Left ventricle myocardium inferior (tissue), 1 donor: ENCODE results near the gene LTO1. TPM values are rescaled to one million over a fixed set of nuclear protein-coding genes. Genes with fewer than 3 reads are reported as not detected.

Experiments
- DNase-seq: peaks from one replicate; pipeline ENCODE4 v3.0.0-alpha.2; 2020
- H3K27ac ChIP-seq: fragments of 200-600 bp; replicated peaks from 2 replicates; pipeline ENCODE4 v1.8.0; 2021
- H3K27me3 ChIP-seq: fragments of 200-600 bp; 2 replicates; pipeline ENCODE4 v1.8.0; 2021; ENCODE audit warnings: low read depth
- H3K36me3 ChIP-seq: fragments of 200-600 bp; 2 replicates; pipeline ENCODE4 v1.8.0; 2021
- H3K4me1 ChIP-seq: fragments of 200-600 bp; 2 replicates; pipeline ENCODE4 v1.8.0; 2021
- H3K4me3 ChIP-seq: fragments of 200-600 bp; 2 replicates; pipeline ENCODE4 v1.8.0; 2021; ENCODE audit warnings: mild to moderate bottlenecking, moderate library complexity
- H3K9me3 ChIP-seq: fragments of 200-600 bp; replicated peaks from 2 replicates; pipeline ENCODE4 v1.8.0; 2021
- CTCF ChIP-seq: fragments of 200-600 bp; IDR thresholded peaks from 2 replicates; pipeline ENCODE4 v1.8.0; 2021; ENCODE audit warnings: antibody characterized with exemption, mild to moderate bottlenecking, borderline replicate concordance
- intact Hi-C: fragments of 100-400 bp; cut with micrococcal nuclease; formaldehyde crosslinking; loops from one replicate; pipeline ENCODE4 v1.11.0; 2022
- total RNA-seq: library from RNA; stranded (reverse); fragmentation: NEBNext Ultra II Directional; extraction: Animal tissue kit (Norgen Biotek cat#: 25700); gene quantifications from one replicate; pipeline ENCODE4 v1.2.1, GENCODE V29; 2021
- donor health status: DM: no; HTN: yes; CAD: no; lungs with severe emphysema.

LTO1 gene
- total RNA-seq, 1 donor from 2014 or later, result 8.9 TPM

DNA sequence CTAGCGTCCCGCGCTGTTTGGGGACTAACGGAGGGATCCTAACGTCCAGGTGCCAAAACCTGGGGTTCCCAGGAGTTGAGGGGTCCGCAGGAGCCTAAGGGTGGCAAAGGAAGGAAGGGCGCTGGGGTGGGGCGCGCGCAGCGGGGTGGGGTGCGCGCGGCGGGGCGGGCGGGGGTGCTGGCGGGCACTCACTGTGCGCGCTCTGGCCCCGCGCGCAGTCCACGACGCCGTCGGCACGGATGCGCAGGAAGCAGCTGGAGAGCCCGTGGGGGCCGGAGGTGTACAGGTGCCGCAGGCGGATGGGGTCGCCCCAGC is 28.3 kb upstream of the LTO1 start:
- TF ChIP-seq CTCF, result no peak
- intact Hi-C loops, result no loop called here
- H3K27me3 ChIP-seq, result peaks cover 98% of the 10 kb centered on the region

GRCh38 chr11:69702769-69703452 is 27.8 kb upstream of the LTO1 start:
- intact Hi-C loops, result no loop called here
- no peaks in the 10 kb centered on the region for H3K36me3 ChIP-seq
- no peak for TF ChIP-seq CTCF
- H3K9me3 ChIP-seq, result no peaks in the 10 kb centered on the region
- no peak for DNase-seq
- peaks cover 98% of the 10 kb centered on the region for H3K27me3 ChIP-seq
- H3K27ac ChIP-seq, result no peak overlapping the region
- H3K4me3 ChIP-seq, result no peak overlapping the region
- H3K4me1 ChIP-seq, result peaks cover 49% of the 10 kb centered on the region

More for the DNA sequence above, 28.3 kb upstream of the LTO1 start:
- no peaks in the 10 kb centered on the region for H3K36me3 ChIP-seq
- peaks cover 49% of the 10 kb centered on the region for H3K4me1 ChIP-seq
- H3K27ac ChIP-seq, result no peak overlapping the region
- no peaks in the 10 kb centered on the region for H3K9me3 ChIP-seq
- peak overlapping the region; percentile 50 for H3K4me3 ChIP-seq
- DNase-seq, result no peak

DNA sequence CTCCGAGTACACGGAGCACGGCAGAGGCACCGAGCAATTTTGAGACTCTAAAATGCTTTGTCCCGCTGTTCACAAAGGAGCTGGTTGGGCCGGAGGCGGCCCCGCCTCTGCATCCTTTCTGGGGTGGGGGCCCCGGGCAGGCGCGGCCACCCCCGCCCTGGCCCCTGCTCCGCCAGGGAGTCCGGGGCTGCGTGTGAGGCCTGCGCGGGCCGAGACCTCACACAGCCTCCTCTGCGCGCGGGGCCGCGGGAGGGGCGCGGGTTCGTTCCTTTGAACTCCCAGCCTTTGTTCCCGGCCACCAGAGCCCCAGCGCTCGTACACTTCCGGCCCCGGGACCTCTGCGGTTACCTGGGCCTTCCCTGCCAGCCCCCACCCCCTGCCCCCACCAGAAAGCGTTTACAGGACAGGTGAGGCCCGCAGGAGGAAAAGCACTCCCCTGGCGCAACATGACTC is 27.1 kb upstream of the LTO1 start:
- H3K36me3 ChIP-seq, result no peaks in the 10 kb centered on the region
- no peak overlapping the region for H3K27ac ChIP-seq
- no peak for DNase-seq
- intact Hi-C loops, result no loop called here
- no peaks in the 10 kb centered on the region for H3K9me3 ChIP-seq
- H3K4me3 ChIP-seq, result no peak overlapping the region
- peaks cover 49% of the 10 kb centered on the region for H3K4me1 ChIP-seq
- TF ChIP-seq CTCF, result no peak
- H3K27me3 ChIP-seq, result peaks cover 98% of the 10 kb centered on the region

DNA sequence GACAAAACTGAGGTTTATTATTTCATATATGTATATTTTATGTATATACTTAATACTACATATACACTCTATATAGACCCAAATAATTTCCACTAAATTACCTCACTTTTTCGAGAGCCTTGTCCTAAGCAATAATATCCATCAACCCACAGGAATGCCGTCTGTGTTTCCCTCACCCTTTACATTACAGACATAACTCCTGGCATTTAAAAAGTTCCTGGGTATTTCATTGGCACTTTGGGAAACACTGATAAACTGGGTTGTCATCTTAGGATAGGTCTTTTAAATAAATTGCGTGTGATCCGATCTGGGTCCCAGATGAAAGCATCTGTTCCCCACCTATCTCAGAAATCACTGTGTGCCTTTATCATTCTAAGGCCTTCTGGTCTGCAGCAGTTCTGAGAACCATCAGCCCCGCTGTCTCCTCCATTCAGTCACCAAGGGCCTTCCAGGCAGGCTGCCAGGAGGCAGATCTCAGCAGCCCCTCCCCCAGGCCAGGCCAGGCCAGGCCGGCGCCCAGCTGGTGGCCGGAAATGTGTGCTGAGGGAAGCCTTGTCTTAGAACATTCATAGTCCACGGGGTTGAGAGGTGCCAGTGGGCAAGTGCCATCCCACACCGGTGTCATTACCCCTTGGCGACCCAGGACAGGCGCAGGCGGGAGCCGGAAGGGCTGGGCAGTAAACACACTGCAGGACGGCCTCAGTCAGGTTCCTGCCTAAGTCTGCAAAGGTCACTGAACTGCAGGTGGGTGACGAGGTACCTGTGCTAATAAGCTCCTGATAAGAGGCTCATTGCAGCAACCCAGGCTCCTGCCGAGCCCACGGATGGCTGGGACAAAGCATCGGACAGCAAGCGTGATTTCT is 25.4 kb upstream of the LTO1 start:
- H3K4me1 ChIP-seq, result peaks cover 49% of the 10 kb centered on the region
- peaks cover 98% of the 10 kb centered on the region for H3K27me3 ChIP-seq
- no peak overlapping the region for H3K27ac ChIP-seq
- no peaks in the 10 kb centered on the region for H3K36me3 ChIP-seq
- intact Hi-C loops, result no loop called here
- H3K9me3 ChIP-seq, result no peaks in the 10 kb centered on the region
- peak; percentile 78 for DNase-seq
- no peak overlapping the region for H3K4me3 ChIP-seq
- TF ChIP-seq CTCF, result no peak

DNA sequence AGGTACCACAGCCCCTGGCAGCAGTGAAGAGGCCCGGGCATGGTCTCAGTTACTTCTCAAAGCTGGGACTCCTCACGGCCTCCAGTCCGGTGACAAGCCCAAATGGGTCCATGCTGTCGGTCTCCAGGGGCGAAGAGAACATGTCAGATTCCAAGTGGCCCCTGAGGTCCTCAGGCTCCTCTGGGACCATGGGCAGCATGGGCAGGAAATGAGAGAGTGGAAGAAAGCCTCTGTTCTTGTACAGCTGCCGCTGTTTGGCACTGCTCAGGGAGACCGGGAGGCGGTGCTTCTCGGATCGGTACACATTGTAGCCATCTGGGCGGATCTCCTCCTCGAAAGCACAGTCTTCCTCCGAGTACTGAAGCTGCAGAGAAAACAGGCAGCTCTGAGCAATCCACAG is 24.1 kb upstream of the LTO1 start:
- no peak for DNase-seq
- peaks cover 98% of the 10 kb centered on the region for H3K27me3 ChIP-seq
- H3K27ac ChIP-seq, result no peak overlapping the region
- no peak overlapping the region for H3K4me3 ChIP-seq
- peaks cover 42% of the 10 kb centered on the region for H3K4me1 ChIP-seq
- no peaks in the 10 kb centered on the region for H3K9me3 ChIP-seq
- TF ChIP-seq CTCF, result no peak
- H3K36me3 ChIP-seq, result no peaks in the 10 kb centered on the region
- intact Hi-C loops, result no loop called here
